SH-SY5Y (cell line): Measurements from ENCODE around the gene RAPGEF2.

Experiments
- GATA2 ChIP-seq: IDR thresholded peaks from 2 replicates; pipeline ENCODE4 v1.6.1; 2011; ENCODE audit warnings: mild to moderate bottlenecking, low read depth, low read length
- GATA3 ChIP-seq: IDR thresholded peaks from 2 replicates; pipeline ENCODE4 v1.6.1; 2011; ENCODE audit warnings: low read depth, mild to moderate bottlenecking, low read length, moderate library complexity

The RAPGEF2 gene

DNA sequence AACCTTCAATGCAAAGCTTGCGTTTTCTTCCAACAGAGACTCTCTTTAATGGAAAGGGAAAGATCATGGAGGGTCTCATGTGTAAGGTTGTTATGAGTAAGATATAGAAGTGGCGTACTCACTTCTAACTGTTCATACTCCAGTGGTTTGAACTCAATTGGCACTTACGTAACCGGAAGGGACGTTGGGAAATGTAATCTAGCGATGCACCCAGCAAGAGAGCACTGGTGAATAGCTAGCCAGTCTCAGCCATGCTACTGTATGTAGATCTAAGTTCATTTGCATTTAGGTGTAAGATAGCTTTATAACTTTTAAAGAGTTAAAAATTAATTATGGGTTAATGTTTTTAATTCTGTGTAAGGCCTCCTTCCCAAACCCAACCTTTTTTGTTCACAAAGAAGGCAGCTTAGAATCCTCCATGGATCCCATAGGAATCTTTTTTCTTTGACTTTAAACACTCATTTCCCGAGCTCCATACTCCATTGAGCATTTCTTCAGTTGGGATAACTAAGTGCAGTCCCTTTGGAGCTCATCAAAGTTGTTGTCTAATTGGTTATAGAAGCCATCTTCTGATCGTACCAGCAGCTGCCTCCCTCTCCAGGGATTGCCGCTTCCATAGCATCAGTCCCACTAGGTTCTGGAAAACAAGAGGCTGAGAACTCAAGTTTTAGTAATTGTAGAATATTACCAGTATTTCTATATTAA is 191.1 kb downstream of the RAPGEF2 start:
- no peak for TF ChIP-seq GATA2
- no peak for TF ChIP-seq GATA3

DNA sequence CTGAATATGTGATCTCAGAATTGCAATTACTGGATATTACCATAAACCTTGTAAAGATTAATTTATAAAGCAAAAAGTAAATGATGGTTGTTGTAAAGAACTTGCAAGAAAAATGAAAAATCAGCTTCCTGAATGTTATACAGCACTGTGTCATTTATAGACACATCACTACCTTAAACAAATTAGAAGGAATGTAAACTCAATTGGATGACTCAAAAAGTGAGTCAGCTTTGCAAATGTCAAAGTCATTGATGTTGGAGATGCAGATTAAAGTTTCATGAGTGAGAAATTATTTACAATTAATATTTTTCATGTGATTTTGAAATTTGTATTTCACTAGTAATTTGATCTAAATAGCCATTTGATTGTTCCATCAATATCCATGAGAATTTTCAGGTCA is 193.2 kb downstream of the RAPGEF2 start:
- no peak for TF ChIP-seq GATA2
- no peak for TF ChIP-seq GATA3

DNA sequence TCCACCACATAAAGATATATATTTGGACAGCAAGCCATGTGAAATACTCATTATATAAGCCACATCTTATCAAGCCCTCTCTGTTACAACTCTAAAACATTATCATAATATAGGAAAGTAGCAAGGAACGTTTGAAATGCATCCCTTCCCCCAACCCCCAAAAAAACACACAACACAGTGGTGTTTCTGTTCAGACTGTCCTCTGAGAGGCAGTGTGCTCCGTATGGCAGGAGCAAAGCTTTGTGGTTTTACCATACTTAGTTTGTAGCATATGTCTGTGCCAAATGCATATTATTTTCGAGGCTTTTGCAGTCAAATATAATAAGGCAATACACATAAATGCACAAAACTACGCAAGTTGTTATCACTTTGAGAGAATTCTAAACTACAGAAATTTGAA is 194.2 kb downstream of the RAPGEF2 start:
- TF ChIP-seq GATA3 = no peak
- TF ChIP-seq GATA2 = no peak

DNA sequence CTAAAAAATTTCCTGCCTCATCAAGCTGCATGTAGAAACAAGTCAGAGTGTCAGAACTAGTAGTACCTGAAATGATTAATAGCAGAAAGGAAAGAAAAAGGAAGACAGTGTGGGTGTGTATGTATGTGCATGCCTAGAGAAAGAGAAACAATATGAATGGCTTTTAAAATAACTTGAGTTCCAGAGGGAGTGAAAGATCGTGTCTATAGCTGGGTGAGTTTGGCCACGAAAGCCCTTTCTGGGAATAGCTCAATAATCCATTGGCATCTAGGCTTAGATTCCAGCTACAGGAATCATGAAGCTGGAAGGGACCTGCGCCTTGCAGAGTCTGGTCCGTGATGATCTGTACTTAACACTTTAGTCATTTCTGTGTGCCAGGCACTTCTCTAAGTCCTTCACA is 195.6 kb downstream of the RAPGEF2 start:
- TF ChIP-seq GATA2 (no peak), GATA3 (no peak)

DNA sequence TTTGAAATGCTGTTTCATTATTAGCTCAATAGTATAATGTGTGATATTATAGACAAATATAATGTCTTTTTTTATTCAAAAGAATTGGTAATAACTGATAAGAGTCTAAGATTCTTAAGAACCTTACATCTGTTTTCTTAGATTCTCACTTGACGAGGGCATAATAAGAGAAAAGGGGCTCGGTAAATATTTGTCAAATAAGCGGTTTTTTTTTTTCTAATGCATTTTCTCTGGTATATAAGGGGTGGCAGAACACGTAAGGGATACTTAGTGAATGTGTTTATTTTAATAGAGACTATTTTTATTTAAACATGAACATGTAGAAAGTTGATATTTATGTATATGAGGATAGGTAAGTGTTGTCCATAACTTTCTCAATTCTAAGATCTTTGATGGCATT is 200.6 kb downstream of the RAPGEF2 start:
- TF ChIP-seq GATA3 = no peak
- TF ChIP-seq GATA2 = no peak

DNA sequence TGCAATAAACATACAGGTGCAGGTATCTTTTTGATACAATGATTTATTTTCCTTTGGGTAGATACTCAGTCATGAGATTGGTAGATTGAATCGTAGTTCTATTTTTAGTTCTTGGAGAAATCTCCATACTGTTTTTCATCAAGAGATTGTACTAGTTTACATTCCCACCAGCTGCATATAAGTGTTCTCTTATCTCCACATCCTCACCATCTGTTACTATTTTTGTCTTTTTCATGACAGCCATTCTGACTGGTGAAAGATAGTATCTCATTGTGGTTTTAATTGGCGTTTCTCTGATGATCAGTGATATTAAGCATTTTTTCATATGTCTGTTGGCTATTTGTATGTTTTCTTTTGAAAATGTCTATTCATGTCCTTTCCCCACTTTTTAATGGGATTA is 202.2 kb downstream of the RAPGEF2 start:
- TF ChIP-seq GATA3 = peak; percentile 43
- TF ChIP-seq GATA2 = no peak

DNA sequence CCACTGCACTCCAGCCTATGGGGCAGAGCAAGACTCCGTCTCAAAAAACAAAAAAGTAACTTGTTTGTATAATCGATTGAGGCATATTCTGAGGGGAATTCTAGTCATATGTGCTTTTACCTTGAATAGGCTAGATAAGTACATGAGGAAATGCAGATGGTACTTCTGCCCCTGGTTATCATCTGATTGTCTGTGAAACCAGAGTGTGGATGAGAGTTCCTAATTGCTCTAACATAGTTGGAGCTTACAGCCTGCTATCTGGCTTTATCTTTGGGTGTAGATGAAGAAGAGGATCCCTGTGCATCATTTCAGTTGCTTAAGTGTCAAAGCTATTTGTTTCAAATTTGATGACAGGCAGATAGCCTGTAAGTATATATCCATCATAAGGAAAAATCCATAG is 205.1 kb downstream of the RAPGEF2 start:
- no peak for TF ChIP-seq GATA2
- peak; percentile 29; the same call in 1 of the 2 replicates for TF ChIP-seq GATA3

DNA sequence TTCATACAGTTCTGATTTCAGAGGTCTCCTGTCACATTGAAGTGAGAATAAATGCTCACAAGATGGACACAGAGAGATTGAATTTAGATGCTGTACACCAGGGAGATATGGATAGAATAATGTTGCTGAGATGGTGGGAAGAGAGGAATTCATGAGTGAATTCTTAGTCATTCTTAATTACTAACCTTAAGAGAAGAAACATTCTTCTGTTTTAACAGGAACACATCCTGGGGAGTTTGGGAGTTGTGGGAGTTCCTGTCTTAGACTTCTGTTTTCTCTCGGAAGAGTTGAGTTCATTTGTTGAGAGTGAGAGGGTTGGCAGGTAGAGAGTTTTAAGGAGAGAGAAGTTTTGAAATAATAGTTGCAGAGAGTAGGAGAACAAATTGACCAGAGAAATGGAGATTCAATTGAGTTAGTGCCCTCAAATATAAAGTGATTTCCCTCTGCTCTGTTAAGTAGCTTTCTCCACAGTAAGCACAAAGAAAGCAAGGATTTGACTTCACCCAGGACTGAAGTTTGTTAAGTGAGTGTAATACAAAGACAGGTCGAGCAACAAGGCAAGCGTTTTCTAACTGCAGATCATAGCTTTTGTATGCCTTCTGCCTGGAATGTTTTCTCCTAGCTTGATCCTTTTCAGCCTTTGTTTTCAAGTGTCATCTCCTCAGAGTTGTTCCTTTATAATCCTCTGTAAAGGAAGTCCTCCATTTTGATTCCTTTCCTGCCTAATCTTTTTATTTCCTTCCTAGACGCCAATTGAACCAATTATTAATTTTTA is 205.9 kb downstream of the RAPGEF2 start:
- TF ChIP-seq GATA3 = no peak
- TF ChIP-seq GATA2 = no peak

DNA sequence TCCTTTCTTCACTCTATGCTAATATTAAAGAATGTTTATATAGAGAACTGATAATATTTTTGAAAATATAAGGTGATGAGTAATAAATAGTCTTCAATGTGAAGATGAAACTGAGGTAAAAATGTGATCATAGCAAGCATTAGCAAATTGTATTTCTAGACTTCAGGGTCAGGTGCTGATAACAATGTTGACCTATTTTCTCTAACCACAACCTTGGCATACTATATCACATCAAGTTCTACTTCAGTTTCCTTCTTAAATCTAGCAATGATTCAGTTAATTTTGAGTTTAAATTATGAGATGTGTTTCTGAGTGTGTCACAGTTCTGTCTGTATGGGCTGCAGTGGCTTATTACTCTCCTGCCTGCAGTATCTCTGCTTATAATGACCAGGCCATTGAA is 209.4 kb downstream of the RAPGEF2 start:
- TF ChIP-seq GATA2 (no peak), GATA3 (no peak)

DNA sequence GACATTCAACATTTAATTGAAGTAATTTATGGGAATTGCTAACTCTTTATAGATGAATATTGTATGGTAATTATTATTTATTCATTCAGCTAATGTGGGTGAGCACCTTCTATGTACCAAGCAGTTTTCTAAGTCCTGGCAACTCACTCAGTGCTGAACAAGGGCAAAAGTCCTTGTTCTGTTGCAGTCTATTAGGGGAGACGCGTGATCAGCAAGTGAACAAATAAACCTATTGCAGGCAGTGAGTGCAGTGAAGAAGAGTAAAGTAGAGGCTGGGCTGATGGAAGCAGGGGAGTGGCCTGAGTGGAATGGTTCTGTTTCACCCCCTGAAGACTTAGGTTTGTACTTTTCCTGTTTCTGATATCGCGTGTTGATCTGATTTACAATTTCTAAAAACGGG is 214.3 kb downstream of the RAPGEF2 start:
- no peak for TF ChIP-seq GATA3
- no peak for TF ChIP-seq GATA2

DNA sequence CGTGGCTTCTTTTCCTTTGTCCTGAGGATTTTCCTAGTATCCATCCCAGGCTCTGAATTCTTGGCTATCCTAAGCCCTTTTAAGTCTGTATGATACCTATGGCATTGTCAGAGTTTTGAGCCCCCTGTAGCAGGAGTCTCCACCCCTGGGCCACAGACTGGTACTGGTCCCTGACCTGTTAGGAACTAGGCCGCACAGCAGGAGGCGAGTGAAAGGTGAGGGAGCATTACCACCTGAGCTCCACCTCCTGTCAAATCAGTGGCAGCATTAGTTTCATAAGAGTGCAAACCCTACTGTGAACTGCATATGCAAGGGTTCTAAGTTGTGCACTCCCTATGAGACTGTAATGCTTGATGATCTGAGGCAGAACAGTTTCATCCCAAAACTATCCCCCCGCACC is 216.1 kb downstream of the RAPGEF2 start:
- TF ChIP-seq GATA3 = no peak
- TF ChIP-seq GATA2 = no peak

DNA sequence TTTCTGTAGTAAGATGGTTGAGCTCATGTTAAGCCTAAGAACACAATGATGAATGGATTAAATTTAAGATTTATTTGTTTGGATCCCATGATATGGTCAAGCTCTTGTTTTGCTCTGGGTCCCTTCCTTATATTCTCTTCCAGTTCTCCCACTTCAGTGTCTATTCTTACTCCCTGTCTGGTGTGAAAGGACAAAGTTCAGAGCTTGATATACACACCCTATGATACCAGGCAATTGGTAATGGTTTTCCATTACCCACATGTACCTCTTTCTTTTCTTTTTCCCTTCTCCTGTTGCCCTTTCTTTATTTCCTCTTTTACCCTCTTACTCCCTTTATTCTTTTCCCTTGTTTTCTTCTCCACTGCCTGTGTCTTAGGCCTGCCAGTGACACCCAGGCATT is 223.6 kb downstream of the RAPGEF2 start:
- TF ChIP-seq GATA3 (no peak), GATA2 (no peak)

DNA sequence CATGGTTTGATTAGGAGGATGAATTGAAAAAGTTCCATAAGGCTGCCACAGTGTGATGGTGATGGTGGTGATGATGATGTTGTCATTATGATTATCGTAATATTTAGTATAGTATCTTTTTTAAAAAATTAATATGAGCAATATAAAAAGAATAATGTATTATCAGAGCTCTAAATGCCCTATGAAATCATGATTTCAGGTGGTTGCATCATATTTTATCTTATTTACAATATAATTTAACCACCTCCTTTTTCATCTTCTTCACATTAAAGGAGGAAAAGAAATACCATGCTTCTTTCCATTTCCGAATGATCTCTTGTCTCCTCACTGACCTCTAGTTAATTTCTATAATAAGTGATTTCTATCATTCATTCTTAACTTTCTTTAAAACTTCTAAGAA is 225.9 kb downstream of the RAPGEF2 start:
- TF ChIP-seq GATA2 (no peak), GATA3 (no peak)

DNA sequence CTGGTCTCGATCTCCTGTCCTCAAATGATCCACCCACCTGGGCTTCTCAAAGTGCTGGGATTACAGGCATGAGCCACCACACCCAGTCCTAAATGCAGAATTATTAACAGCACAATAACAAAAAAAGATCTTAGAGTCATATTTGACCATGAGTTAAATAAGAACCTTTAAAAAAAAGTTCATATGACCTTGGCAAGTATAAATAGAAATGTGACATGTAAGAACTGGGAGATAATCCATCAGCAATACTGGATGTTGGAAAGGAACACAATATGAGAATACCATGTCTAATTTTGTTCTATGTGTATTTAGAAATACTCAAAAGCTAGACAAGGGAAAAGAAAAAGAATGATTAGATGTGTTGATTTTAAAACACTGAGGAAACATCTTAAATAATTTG is 231.6 kb downstream of the RAPGEF2 start:
- no peak for TF ChIP-seq GATA3
- no peak for TF ChIP-seq GATA2

DNA sequence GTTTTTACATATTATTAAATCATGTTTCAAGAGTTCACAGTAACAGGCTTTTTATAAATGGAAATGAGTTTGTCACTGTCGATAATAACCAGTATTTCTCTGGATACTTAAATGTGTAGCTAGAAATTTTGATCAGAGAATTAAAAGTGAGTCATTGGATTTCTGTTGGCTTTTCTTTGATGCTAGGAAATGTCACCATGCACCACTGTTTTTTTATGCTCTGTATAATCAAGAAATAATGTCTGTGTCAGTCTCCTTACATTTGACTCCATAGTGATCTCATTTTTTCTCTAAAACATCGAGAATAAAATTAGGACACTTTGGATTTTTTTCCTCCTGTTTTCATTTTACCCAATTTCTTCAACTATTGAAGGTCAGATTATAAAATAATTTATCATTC is 234.2 kb downstream of the RAPGEF2 start:
- TF ChIP-seq GATA3 = no peak
- TF ChIP-seq GATA2 = no peak
